HEK293 (cell line): ENCODE data around the gene BMF.

ENCODE experiments used
- CTCF ChIA-PET: fragments of 350-600 bp; formaldehyde crosslinking; extraction: SDS; loops from one replicate; lab custom pipeline; 2021; ENCODE audit warnings: antibody characterized with exemption; lab: Yijun Ruan, JAX
- POLR2A ChIA-PET: fragments of 300-600 bp; formaldehyde crosslinking; extraction: SDS; loops from one replicate; lab custom pipeline; 2020; ENCODE audit warnings: antibody characterized with exemption, inconsistent platforms; lab: Yijun Ruan, JAX
- H3K27ac ChIP-seq: fragments of 200-500 bp; sonication (Bioruptor generic); 2 replicates; pipeline ENCODE4 v1.5.1; 2014; ENCODE audit warnings: low read depth, low read length, control low read depth, inconsistent platforms; ENCODE audit errors: extremely low read depth
- H3K36me3 ChIP-seq, 2 experiments: fragments of 200-500 bp in 1 of 2; sonication (Bioruptor generic) in 1 of 2; 1 replicate in 1 of 2; 2 replicates in 1 of 2; pipeline ENCODE4 v1.5.1; 2014 to 2017; ENCODE audit warnings: inconsistent platforms in 2 of 2, low read length in 2 of 2; ENCODE audit not compliant: control insufficient read depth in 2 of 2, insufficient read depth in 1 of 2
- H3K4me1 ChIP-seq: fragments of 200-500 bp; sonication (Bioruptor generic); 2 replicates; pipeline ENCODE4 v1.5.1; 2014; ENCODE audit warnings: mild to moderate bottlenecking, low read length, inconsistent platforms; ENCODE audit not compliant: control insufficient read depth, insufficient read depth
- H3K4me3 ChIP-seq: 2 replicates; pipeline ENCODE4 v1.5.1; 2011; ENCODE audit warnings: low read depth, mild to moderate bottlenecking, control low read depth, low read length, moderate library complexity
- H3K9me3 ChIP-seq: fragments of 200-500 bp; sonication (Bioruptor generic); 2 replicates; pipeline ENCODE4 v1.5.1; 2014; ENCODE audit warnings: low read depth, low read length, inconsistent platforms; ENCODE audit not compliant: control insufficient read depth, insufficient read depth
- EGR2 ChIP-seq: fragments of 450-650 bp; formaldehyde crosslinking; IDR thresholded peaks from 2 replicates; pipeline ENCODE4 v1.5.1; 2016; ENCODE audit warnings: low read depth, missing biosample characterization, missing genetic modification characterization
- INSM2 ChIP-seq: fragments of 450-650 bp; formaldehyde crosslinking; IDR thresholded peaks from 2 replicates; pipeline ENCODE4 v1.5.1; 2016; ENCODE audit warnings: missing biosample characterization, missing genetic modification characterization
- KLF10 ChIP-seq: fragments of 450-650 bp; IDR thresholded peaks from 2 replicates; pipeline ENCODE4 v1.5.1; 2018; ENCODE audit warnings: missing biosample characterization, mild to moderate bottlenecking, missing genetic modification characterization
- MEIS1 ChIP-seq: sonication (generic); formaldehyde crosslinking; IDR thresholded peaks from 2 replicates; pipeline ENCODE4 v1.8.1; 2022; ENCODE audit warnings: missing genetic modification reagents, mild to moderate bottlenecking, borderline replicate concordance
- MZF1 ChIP-seq: fragments of 450-650 bp; formaldehyde crosslinking; IDR thresholded peaks from 2 replicates; pipeline ENCODE4 v1.5.1; 2017; ENCODE audit warnings: missing biosample characterization, missing genetic modification characterization, borderline replicate concordance
- OVOL3 ChIP-seq: fragments of 450-650 bp; formaldehyde crosslinking; IDR thresholded peaks from 2 replicates; pipeline ENCODE4 v1.5.1; 2016; ENCODE audit warnings: missing biosample characterization, missing genetic modification characterization
- REST ChIP-seq: fragments of 450-650 bp; formaldehyde crosslinking; IDR thresholded peaks from 2 replicates; pipeline ENCODE4 v1.5.1; 2016; ENCODE audit warnings: missing biosample characterization, missing genetic modification characterization
- ZBTB26 ChIP-seq: fragments of 450-650 bp; formaldehyde crosslinking; optimal IDR thresholded peaks from 2 replicates; pipeline ENCODE3; 2016; ENCODE audit warnings: missing biosample characterization, mild to moderate bottlenecking, missing genetic modification characterization
- ZFHX2 ChIP-seq: fragments of 450-650 bp; formaldehyde crosslinking; conservative IDR thresholded peaks from 2 replicates; pipeline ENCODE4 v1.5.1; 2016; ENCODE audit warnings: missing biosample characterization, missing genetic modification characterization
- ZFP69B ChIP-seq: fragments of 450-650 bp; formaldehyde crosslinking; IDR thresholded peaks from 2 replicates; pipeline ENCODE4 v1.5.1; 2016; ENCODE audit warnings: missing biosample characterization, missing genetic modification characterization
- ZNF266 ChIP-seq: fragments of 450-650 bp; formaldehyde crosslinking; IDR thresholded peaks from 2 replicates; pipeline ENCODE4 v1.5.1; 2016; ENCODE audit warnings: missing biosample characterization, missing genetic modification characterization, low read depth
- ZNF366 ChIP-seq: fragments of 450-650 bp; formaldehyde crosslinking; conservative IDR thresholded peaks from 2 replicates; pipeline ENCODE4 v1.5.1; 2016; ENCODE audit warnings: missing biosample characterization, missing genetic modification characterization
- ZNF560 ChIP-seq: fragments of 450-650 bp; formaldehyde crosslinking; IDR thresholded peaks from 2 replicates; pipeline ENCODE4 v1.5.1; 2017; ENCODE audit warnings: missing biosample characterization, missing genetic modification characterization, borderline replicate concordance
- ZNF561 ChIP-seq: fragments of 450-650 bp; IDR thresholded peaks from 2 replicates; pipeline ENCODE4 v1.5.1; 2018; ENCODE audit warnings: missing biosample characterization, missing genetic modification characterization, borderline replicate concordance
- ZNF621 ChIP-seq: fragments of 450-650 bp; formaldehyde crosslinking; IDR thresholded peaks from 2 replicates; pipeline ENCODE4 v1.5.1; 2017; ENCODE audit warnings: missing biosample characterization, missing genetic modification characterization
- ZNF701 ChIP-seq: fragments of 450-650 bp; formaldehyde crosslinking; IDR thresholded peaks from 2 replicates; pipeline ENCODE4 v1.5.1; 2016; ENCODE audit warnings: missing biosample characterization, missing genetic modification characterization
- TF ChIP-seq, protein P1 (sequence below): fragments of 450-650 bp; formaldehyde crosslinking; IDR thresholded peaks from 2 replicates; pipeline ENCODE4 v1.5.1; 2016; ENCODE audit warnings: missing biosample characterization, missing genetic modification characterization
- TF ChIP-seq, protein P2 (sequence below): fragments of 450-650 bp; formaldehyde crosslinking; IDR thresholded peaks from 2 replicates; pipeline ENCODE4 v1.5.1; 2017; ENCODE audit warnings: missing biosample characterization, missing genetic modification characterization

BMF gene

GRCh38 chr15:40112789-40113188, 4.1 kb upstream of the BMF start:
- POLR2A ChIA-PET = no interaction called here
- no peak for TF ChIP-seq ZNF561
- no peak for TF ChIP-seq KLF10 (tag by site-specific recombination)
- TF ChIP-seq INSM2 (tag by site-specific recombination) = no peak
- TF ChIP-seq, protein P1, sequence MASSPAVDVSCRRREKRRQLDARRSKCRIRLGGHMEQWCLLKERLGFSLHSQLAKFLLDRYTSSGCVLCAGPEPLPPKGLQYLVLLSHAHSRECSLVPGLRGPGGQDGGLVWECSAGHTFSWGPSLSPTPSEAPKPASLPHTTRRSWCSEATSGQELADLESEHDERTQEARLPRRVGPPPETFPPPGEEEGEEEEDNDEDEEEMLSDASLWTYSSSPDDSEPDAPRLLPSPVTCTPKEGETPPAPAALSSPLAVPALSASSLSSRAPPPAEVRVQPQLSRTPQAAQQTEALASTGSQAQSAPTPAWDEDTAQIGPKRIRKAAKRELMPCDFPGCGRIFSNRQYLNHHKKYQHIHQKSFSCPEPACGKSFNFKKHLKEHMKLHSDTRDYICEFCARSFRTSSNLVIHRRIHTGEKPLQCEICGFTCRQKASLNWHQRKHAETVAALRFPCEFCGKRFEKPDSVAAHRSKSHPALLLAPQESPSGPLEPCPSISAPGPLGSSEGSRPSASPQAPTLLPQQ (tag by site-specific recombination) = no peak
- TF ChIP-seq MEIS1 (CRISPR knock-in tag) = no peak
- no peak for TF ChIP-seq ZNF266 (tag by site-specific recombination)
- no peak for TF ChIP-seq ZNF560 (tag by site-specific recombination)
- TF ChIP-seq, protein P2, sequence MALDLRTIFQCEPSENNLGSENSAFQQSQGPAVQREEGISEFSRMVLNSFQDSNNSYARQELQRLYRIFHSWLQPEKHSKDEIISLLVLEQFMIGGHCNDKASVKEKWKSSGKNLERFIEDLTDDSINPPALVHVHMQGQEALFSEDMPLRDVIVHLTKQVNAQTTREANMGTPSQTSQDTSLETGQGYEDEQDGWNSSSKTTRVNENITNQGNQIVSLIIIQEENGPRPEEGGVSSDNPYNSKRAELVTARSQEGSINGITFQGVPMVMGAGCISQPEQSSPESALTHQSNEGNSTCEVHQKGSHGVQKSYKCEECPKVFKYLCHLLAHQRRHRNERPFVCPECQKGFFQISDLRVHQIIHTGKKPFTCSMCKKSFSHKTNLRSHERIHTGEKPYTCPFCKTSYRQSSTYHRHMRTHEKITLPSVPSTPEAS (tag by site-specific recombination) = peak; percentile 96
- TF ChIP-seq REST (tag by site-specific recombination) = no peak
- no peak for TF ChIP-seq OVOL3 (tag by site-specific recombination)
- no peak for TF ChIP-seq ZNF366 (tag by site-specific recombination)
- no peak for TF ChIP-seq ZFP69B (tag by site-specific recombination)
- no peak for TF ChIP-seq ZNF701 (tag by site-specific recombination)
- TF ChIP-seq ZFHX2 (tag by site-specific recombination) = peak; percentile 83
- TF ChIP-seq ZNF621 (tag by site-specific recombination) = no peak
- TF ChIP-seq ZBTB26 = no peak
- no peak for TF ChIP-seq MZF1 (tag by site-specific recombination)
- TF ChIP-seq EGR2 (tag by site-specific recombination) = peak; percentile 68; the same call in 1 of the 2 replicates
- TF ChIP-seq, all 188 proteins: peak for 3
- peaks cover under 1% of the 10 kb centered on the region; the same call in 1 of the 2 replicates for H3K4me1 ChIP-seq
- no peak overlapping the region for H3K27ac ChIP-seq
- H3K9me3 ChIP-seq = no peaks in the 10 kb centered on the region
- CTCF ChIA-PET = interaction anchor here (1.3 to 1.4 kb wide), 2 partner anchors 59 to 67 kb away, joined by 3 to 4 read pairs; no protein-coding TSS in a partner anchor
- no peak overlapping the region for H3K4me3 ChIP-seq
- no peaks in the 10 kb centered on the region for H3K36me3 ChIP-seq
